NCI-H2171 treated with DMSO at 0.1 percent for 48 hours (cell line): Measurements from ENCODE around the gene VMA21.

ENCODE experiments used
- DNase-seq: peaks from one replicate; lab custom pipeline; 2025; lab: John Stamatoyannopoulos, UW

The VMA21 gene

DNA sequence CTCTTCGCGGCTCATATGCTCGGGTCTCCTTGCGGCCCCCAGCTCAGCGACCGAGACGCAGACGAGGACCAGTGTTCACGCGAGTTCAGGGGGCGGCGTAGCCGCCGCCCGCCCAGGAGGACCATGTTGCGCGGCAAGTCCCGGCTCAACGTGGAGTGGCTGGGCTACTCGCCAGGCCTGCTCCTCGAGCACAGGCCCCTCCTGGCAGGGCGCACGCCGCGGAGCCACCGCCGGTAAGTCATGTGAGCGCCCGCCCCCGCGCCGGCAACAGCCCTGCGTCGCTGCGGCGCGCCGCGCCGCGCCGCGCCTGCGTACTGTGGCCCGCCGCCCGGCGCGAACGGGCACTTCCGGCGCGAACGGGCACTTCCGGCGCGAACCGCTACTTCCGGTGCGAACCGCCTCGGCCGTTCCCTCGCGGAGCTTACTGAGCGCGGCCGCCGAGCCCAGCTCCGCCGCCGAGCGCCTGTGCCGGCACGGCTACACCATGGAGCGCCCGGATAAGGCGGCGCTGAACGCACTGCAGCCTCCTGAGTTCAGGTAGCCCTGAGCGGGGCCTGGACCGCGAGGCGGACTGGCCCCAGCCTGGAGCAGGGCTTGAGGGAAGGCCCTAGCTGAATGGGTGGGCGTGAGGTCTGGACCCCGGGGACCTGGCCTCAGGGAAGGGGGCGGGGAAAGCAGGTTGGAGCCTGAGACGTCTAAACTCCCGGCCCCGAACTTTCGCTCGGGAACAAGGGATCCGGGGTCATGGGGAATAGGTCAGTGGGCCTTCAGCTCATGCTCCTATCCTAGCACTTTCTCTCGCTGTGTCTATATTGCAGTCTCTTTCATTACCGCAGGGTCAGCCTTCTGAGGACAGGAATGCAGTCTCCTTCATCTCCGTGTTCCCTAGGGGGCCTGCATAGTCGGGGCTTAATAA lies at the start of gene VMA21:
VMA21 (plus strand) TSS at position 382 of the 916 bp plus-strand sequence; CDS start at position 485, 103 bp downstream.
- DNase-seq: peak; percentile 77

GRCh38 chrX:151359341-151359740 lies 37.7 kb upstream of the VMA21 start:
- no peak for DNase-seq

GRCh38 chrX:151359931-151360871 lies 36.8 kb upstream of the VMA21 start:
- peak; percentile 1 for DNase-seq

- no peak for DNase-seq
Observed at GRCh38 chrX:151363316-151363715, 33.7 kb upstream of the VMA21 start.

- no peak for DNase-seq
Observed at GRCh38 chrX:151365579-151365978, 31.4 kb upstream of the VMA21 start.

DNA sequence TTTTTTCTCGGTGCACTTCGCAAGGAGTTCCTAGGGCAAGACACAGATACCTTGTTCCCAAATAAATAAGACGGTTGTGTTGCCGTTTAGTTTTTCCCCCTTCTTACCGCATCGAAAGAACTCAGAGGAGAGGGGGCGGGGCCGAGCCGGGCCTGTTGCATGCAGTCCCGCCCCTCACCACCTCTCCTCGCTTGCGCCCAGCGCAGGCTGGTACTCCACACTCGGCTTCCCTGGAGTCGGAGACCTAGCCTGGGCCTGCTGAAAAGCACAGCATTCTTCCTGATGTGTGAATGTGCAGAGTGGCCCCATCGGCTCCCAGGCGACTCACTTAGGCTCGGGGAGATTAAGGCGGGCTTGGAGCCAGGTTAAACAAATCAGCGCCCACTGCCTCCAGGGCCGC lies 26.1 kb upstream of the VMA21 start:
- no peak for DNase-seq

DNA sequence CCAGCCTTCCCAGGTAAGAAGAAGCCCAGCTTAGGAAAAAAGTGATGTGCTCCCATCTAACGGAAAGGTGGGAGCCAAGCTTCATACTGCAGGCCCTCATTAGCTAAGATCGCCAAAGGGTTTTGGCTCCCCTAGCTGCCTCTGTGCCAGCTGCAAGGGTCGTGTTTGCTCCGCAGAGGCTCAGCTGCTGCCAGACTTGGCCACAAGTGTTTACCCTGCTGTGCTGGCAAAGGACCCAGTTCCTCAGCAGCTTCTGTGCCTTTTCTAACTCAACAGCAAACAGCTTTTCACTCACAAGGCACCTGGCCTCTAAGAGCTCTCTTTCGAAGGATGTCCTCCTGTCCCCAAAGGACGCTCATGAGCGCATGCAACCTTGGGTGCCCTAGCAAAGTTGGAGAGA lies 12.2 kb upstream of the VMA21 start:
- peak; percentile 24 for DNase-seq

- no peak for DNase-seq
Observed at GRCh38 chrX:151386838-151387459, 10.1 kb upstream of the VMA21 start.

DNA sequence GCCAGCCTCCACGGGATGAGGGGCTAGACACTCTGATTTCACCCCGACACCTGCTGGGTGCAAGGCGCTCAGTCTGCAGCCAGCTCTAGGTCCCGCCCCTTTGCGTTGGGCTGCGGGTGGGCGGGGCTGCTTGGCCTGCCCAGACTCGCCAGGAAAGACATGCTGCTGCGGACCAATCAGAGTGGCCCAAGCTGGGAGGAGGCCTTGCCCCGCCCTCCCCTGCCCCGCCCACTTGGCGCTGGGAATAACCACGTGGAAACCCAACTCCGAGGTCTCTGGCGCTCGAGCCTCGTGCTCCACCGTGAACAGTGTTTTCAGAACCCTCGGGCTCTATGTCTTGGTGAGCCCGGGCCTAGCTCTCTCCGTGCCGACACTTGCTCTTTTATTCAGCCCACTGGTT lies 5.3 kb upstream of the VMA21 start:
- no peak for DNase-seq

DNA sequence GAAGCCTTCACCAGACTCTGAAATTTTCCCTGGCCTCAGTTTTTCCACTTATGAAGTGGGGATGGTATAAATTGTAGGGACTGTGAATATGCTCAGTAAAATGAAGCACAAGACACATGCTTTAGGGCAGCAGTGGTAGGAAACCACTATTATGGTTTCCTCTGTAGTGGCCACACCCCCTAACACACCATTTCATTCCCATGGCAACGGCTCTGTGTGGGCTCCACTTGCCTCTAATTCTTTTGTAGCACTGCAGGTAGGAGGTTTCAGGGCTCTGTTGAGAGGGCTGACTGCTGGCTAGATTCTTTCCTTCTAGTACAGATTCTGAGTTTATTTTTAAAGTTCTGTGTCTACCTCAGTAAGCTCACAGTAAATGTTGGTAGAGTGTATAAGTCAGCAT lies 3.5 kb upstream of the VMA21 start:
- DNase-seq: no peak

DNA sequence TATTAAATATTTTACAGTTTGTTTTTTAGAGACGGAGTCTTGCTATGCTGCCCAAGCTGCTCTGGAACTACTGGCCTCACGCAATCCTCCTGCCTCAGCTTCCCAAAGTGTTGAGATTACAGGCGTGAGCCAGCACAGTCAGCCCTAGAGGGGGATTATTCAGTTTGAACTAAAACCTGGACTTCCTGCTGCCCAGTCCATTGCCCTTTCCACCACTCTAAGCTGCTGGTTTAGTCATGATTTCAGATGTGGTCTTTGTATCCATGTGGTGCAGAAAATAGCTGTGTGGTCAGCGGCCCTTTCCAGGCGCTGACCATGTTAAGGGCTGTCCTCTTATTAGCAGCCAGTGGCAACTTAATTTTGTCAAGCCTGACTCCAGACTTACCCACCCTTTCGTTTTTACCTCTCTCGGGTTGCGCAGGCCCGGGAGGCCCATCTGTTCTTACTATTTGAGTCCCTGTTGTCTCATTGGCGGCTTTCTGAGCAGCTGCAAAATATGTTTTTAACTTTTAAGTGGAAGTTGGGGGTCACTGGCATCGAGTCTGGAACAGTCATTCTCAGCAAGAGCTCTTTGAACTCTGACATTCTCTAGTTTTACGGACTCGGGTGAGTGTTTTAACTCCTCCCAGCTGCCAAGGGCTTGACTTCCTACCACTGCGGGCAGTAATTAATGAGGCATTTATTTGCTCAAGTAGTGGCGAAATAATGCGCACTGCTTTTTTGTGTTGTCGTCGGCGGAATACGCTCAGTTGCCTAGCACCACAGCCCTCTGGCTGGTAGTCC lies 773 bp upstream of the VMA21 start:
- DNase-seq: peak; percentile 44

GRCh38 chrX:151397741-151398070 lies 700 bp downstream of the VMA21 start:
- no peak for DNase-seq

GRCh38 chrX:151398346-151398745 lies 1.3 kb downstream of the VMA21 start:
- DNase-seq: no peak

DNA sequence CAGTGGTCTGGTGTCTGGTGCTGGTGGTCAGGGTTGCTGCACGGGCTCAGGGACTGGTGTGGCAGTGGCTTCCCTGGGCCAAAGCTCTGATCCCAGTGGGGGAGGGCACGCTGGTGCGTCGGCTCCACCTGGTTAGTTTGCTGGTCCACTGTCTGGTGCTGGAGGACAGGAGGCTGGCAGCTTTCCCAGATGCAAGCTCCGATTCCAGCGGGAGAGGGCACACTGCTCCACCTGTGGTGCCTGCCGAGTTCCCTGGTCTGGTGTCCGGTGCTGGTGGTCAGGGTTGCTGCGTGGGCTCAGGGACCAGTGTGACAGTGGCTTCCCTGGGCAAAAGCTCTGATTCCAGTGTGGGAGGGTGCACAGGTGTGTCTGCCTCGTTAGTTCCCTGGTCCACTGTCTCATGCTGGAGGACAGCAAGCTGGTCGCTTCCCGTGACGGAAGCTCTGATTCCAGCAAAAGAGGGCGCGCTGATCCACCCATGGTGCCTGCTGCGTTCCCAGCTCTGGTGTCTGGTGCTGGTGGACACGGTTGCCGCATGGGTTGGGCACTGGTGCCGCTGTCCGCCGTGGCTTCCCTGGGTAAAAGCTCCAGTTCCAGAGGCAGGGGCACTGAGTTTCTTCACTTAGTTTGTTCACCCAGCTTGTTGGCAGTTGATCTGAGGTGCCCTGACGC lies 5.8 kb downstream of the VMA21 start:
- no peak for DNase-seq

GRCh38 chrX:151416579-151416978 lies 19.6 kb downstream of the VMA21 start:
- no peak for DNase-seq

DNA sequence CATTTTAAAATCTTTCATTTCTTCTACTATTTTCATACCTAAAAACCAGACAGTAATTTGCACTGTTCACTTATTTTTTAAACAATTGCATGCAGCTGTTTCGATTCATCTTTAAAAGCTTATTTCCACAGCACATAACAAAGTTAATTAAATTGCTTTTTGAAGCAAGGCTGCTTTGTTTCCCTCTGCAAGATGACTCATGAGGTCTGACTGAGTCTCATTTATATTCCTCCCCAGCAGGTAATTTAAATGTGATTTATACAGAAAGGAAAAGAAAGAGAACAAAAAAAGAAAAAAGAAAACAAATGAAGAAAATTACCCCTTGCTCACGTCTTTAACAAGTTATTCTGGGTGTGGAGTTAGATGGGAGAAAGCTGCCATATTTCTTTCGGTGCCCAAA lies 22.8 kb downstream of the VMA21 start:
- DNase-seq: no peak

GRCh38 chrX:151424505-151424904 lies 27.5 kb downstream of the VMA21 start:
- DNase-seq: no peak

- DNase-seq: no peak
Observed at GRCh38 chrX:151448509-151448908, 51.5 kb downstream of the VMA21 start.

DNA sequence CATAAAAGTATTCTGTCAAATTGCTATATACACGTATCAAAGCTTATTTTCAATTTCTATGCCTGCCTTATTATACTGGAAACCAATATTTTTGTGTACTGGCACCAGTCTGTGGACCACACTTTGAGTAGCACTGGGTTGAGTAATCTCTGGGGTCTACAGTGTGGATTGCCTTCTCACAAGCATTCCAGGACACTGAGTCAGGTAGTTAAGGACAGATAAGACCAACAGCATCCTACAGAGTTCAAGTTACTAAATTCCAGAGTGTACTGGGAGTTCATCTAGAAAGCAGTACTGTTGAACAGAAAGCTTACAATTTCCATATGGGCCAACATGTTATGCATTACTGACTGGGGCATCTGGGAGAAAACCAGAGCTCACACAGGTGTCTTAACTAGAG lies 61.8 kb downstream of the VMA21 start:
- DNase-seq: no peak
